ENCODE results near the gene PRSS57. TPM values are rescaled to one million over a fixed set of nuclear protein-coding genes. Genes with fewer than 3 reads are reported as not detected.

PRSS57 gene
- total and polyA plus RNA-seq, 2 of the 13 experiments (the other 11 are each of a cell fraction or from before 2014, with no cell fraction given), result 0.12 TPM; not detected in 1

DNA sequence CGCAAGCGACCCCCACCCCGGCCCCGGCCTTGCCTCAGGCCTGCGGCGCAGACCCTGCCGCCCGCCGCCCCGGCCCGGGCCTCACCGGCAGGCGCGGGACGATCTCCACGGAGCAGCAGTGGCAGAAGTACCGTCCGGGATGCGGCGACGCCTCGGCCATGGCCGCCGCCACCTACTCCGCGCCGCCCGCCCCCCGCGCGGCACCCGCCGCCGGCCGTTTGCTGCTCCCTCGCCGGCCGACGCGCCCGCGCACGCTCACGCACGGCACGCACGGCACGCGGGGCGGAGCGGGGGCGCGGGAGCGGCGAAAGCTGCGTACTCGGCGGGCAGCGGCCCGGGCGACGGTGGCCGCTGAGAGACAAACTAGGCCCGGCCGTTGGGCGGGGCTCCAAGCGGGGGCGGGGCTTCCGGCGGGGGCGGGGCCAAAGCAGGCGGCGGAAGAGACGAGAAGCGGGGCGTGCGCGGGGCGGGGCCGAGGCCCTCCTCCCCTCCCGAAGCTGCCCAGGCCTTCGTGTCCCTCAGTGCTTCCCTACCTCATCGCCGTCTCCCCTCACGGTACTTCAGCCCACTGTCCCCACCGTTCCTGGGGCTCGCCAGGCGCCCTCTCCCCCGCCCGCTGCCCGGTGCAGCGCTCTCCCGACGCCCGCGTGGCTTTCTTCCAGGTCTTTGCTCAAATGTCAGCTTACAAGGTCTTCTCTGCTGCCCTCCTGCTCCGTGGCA is 32.1 kb downstream of the PRSS57 start, which contains the start of gene RNF126 (continued):
- TF ChIP-seq, protein P1, sequence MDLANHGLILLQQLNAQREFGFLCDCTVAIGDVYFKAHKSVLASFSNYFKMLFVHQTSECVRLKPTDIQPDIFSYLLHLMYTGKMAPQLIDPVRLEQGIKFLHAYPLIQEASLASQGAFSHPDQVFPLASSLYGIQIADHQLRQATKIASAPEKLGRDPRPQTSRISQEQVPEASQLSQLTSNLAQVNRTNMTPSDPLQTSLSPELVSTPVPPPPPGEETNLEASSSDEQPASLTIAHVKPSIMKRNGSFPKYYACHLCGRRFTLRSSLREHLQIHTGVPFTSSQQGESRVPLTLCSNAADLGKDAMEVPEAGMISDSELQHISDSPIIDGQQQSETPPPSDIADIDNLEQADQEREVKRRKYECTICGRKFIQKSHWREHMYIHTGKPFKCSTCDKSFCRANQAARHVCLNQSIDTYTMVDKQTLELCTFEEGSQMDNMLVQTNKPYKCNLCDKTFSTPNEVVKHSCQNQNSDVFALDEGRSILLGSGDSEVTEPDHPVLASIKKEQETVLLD (CRISPR knock-in tag; IDR thresholded peaks at IDR 0.05; ENCODE audit: low read depth), result peak; percentile 93
- peak; percentile 74; the same call in 1 of the 2 replicates for TF ChIP-seq ZNF441 (CRISPR knock-in tag; IDR thresholded peaks at IDR 0.05; ENCODE audit: borderline replicate concordance)
- TF ChIP-seq SOX6 (IDR thresholded peaks at IDR 0.05), result no peak
- TF ChIP-seq SOX6 (CRISPR knock-in tag; IDR thresholded peaks at IDR 0.05), result no peak
- TF ChIP-seq, protein P2, sequence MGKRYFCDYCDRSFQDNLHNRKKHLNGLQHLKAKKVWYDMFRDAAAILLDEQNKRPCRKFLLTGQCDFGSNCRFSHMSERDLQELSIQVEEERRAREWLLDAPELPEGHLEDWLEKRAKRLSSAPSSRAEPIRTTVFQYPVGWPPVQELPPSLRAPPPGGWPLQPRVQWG (CRISPR knock-in tag; IDR thresholded peaks at IDR 0.05; ENCODE audit: borderline replicate concordance, low read depth), result no peak
- TF ChIP-seq, protein P3, sequence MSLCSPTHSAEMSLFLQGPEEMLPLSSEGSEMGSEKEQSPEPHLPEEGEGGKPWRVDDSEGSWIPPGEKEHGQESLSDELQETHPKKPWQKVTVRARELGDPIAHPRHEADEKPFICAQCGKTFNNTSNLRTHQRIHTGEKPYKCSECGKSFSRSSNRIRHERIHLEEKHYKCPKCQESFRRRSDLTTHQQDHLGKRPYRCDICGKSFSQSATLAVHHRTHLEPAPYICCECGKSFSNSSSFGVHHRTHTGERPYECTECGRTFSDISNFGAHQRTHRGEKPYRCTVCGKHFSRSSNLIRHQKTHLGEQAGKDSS (CRISPR knock-in tag; IDR thresholded peaks at IDR 0.05; ENCODE audit: borderline replicate concordance, low read depth), result peak; percentile 11; the same call in 1 of the 2 replicates
- no peak for TF ChIP-seq ZNF367 (CRISPR knock-in tag; IDR thresholded peaks at IDR 0.05; ENCODE audit: borderline replicate concordance)
- TF ChIP-seq MTF1 (CRISPR knock-in tag; IDR thresholded peaks at IDR 0.05), result no peak
- TF ChIP-seq ZSCAN30 (CRISPR knock-in tag; IDR thresholded peaks at IDR 0.05), result 0 out of 2 replicates have a peak, but pooled peaks have one; percentile 54
- no peak for TF ChIP-seq ZBTB42 (CRISPR knock-in tag; IDR thresholded peaks at IDR 0.05)
- peak; percentile 77; the same call in 1 of the 2 replicates for TF ChIP-seq HDAC1 (CRISPR knock-in tag; IDR thresholded peaks at IDR 0.05)
- TF ChIP-seq RXRB (CRISPR knock-in tag; IDR thresholded peaks at IDR 0.05; ENCODE audit: borderline replicate concordance), result no peak
- no peak for TF ChIP-seq ZNF724P (CRISPR knock-in tag; IDR thresholded peaks at IDR 0.05; ENCODE audit: borderline replicate concordance)
- TF ChIP-seq YY1 (IDR thresholded peaks at IDR 0.05; ENCODE audit: insufficient read depth, insufficient replicate concordance, low read depth, low read length), result peak; percentile 87
- no peak for TF ChIP-seq KLF15 (CRISPR knock-in tag; IDR thresholded peaks at IDR 0.05; ENCODE audit: borderline replicate concordance)
- TF ChIP-seq, protein P4, sequence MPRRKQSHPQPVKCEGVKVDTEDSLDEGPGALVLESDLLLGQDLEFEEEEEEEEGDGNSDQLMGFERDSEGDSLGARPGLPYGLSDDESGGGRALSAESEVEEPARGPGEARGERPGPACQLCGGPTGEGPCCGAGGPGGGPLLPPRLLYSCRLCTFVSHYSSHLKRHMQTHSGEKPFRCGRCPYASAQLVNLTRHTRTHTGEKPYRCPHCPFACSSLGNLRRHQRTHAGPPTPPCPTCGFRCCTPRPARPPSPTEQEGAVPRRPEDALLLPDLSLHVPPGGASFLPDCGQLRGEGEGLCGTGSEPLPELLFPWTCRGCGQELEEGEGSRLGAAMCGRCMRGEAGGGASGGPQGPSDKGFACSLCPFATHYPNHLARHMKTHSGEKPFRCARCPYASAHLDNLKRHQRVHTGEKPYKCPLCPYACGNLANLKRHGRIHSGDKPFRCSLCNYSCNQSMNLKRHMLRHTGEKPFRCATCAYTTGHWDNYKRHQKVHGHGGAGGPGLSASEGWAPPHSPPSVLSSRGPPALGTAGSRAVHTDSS (CRISPR knock-in tag; conservative IDR thresholded peaks at IDR 0.05), result no peak
- TF ChIP-seq ISX (CRISPR knock-in tag; conservative IDR thresholded peaks at IDR 0.05), result no peak
- TF ChIP-seq, protein P5, sequence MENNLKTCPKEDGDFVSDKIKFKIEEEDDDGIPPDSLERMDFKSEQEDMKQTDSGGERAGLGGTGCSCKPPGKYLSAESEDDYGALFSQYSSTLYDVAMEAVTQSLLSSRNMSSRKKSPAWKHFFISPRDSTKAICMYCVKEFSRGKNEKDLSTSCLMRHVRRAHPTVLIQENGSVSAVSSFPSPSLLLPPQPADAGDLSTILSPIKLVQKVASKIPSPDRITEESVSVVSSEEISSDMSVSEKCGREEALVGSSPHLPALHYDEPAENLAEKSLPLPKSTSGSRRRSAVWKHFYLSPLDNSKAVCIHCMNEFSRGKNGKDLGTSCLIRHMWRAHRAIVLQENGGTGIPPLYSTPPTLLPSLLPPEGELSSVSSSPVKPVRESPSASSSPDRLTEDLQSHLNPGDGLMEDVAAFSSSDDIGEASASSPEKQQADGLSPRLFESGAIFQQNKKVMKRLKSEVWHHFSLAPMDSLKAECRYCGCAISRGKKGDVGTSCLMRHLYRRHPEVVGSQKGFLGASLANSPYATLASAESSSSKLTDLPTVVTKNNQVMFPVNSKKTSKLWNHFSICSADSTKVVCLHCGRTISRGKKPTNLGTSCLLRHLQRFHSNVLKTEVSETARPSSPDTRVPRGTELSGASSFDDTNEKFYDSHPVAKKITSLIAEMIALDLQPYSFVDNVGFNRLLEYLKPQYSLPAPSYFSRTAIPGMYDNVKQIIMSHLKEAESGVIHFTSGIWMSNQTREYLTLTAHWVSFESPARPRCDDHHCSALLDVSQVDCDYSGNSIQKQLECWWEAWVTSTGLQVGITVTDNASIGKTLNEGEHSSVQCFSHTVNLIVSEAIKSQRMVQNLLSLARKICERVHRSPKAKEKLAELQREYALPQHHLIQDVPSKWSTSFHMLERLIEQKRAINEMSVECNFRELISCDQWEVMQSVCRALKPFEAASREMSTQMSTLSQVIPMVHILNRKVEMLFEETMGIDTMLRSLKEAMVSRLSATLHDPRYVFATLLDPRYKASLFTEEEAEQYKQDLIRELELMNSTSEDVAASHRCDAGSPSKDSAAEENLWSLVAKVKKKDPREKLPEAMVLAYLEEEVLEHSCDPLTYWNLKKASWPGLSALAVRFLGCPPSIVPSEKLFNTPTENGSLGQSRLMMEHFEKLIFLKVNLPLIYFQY (CRISPR knock-in tag; IDR thresholded peaks at IDR 0.05; ENCODE audit: borderline replicate concordance), result no peak
- TF ChIP-seq RFX1 (IDR thresholded peaks at IDR 0.05), result no peak
- no peak; a peak in 1 of 4 replicates for TF ChIP-seq EP300 (IDR thresholded peaks at IDR 0.05; ENCODE audit: low read depth in 2 of 2, low read length in 2 of 2)
- TF ChIP-seq EP300 (CRISPR knock-in tag; IDR thresholded peaks at IDR 0.05; ENCODE audit: borderline replicate concordance), result no peak
- no peak; the same call in 1 of the 2 replicates for TF ChIP-seq ZNF772 (CRISPR knock-in tag; IDR thresholded peaks at IDR 0.05)

Data from HepG2 (cell line).